K562 (cell line): ENCODE data around the gene TBL1XR1. TPM values are rescaled to one million over a fixed set of nuclear protein-coding genes. Genes with fewer than 3 reads are reported as not detected.

Experiments used
- ATAC-seq: fragments of 200-7000 bp; cut with Tn5 transposase; 3 replicates; pipeline ENCODE4 v1.9.1; 2020; ENCODE audit warnings: moderate library complexity
- BruUV-seq: library from RNA; stranded (reverse); fragments of 400-500 nt; replicated peaks from 2 replicates; lab custom pipeline; 2021; lab: Mats Ljungman, UMichigan
- CTCF ChIA-PET: fragments of 300-600 bp; formaldehyde crosslinking; extraction: SDS; loops from one replicate; lab custom pipeline; 2021; ENCODE audit warnings: low intra/inter-chr PET ratio; lab: Yijun Ruan, JAX
- POLR2A ChIA-PET: fragments of 300-600, 350-650 bp; sonication (Branson Sonifier 250); formaldehyde crosslinking; extraction: SDS; loops from one replicate; lab custom pipeline; 2021; ENCODE audit warnings: antibody characterized with exemption, inconsistent platforms; lab: Yijun Ruan, JAX
- DNase-seq, 4 experiments: peaks; one replicate each; pipeline versions ENCODE4 v3.0.0 to v3.0.0-alpha.2; 2011 to 2018; ENCODE audit warnings: low spot score in 3 of 4, mixed read lengths in 3 of 4; ENCODE audit errors: extremely low read depth in 1 of 4
- FAIRE-seq: peaks from 2 replicates; lab custom pipeline; 2011; peaks lifted over from hg19 to GRCh38; lab: Jason Lieb, UNC
- H2AFZ ChIP-seq: 2 replicates; pipeline ENCODE4 v1.6.0; 2011; ENCODE audit warnings: low read depth, low read length, control low read depth, inconsistent platforms
- H3K27ac ChIP-seq: fragments of 200-600 bp; 3 replicates; pipeline ENCODE4 v1.8.0; 2011; ENCODE audit warnings: low read depth, mild to moderate bottlenecking, control low read depth, inconsistent platforms, low read length, moderate library complexity, mixed read lengths; ENCODE audit errors: extremely low read depth
- H3K27me3 ChIP-seq, 2 experiments: fragments of 300-600 bp in 1 of 2; 2 replicates in 1 of 2; 3 replicates in 1 of 2; pipeline versions ENCODE4 v1.6.0 to v1.8.0; 2011; ENCODE audit warnings: inconsistent platforms in 2 of 2, low read length in 2 of 2, mild to moderate bottlenecking in 1 of 2, mixed read lengths in 1 of 2, moderate library complexity in 1 of 2; ENCODE audit not compliant: control insufficient read depth in 2 of 2, insufficient read depth in 2 of 2
- H3K36me3 ChIP-seq: fragments of 300-600 bp; 3 replicates; pipeline ENCODE4 v1.8.0; 2011; ENCODE audit warnings: mild to moderate bottlenecking, low read length, inconsistent platforms; ENCODE audit not compliant: control insufficient read depth, insufficient read depth
- H3K4me1 ChIP-seq, 2 experiments: fragments of 200-600 bp in 1 of 2; replicated peaks in 1 of 2; 2 replicates in 1 of 2; 3 replicates in 1 of 2; pipeline versions ENCODE4 v1.5.1 to v1.8.0; 2011; ENCODE audit warnings: inconsistent platforms in 2 of 2, low read length in 2 of 2, mild to moderate bottlenecking in 1 of 2, mixed read lengths in 1 of 2, moderate library complexity in 1 of 2; ENCODE audit not compliant: control insufficient read depth in 2 of 2, insufficient read depth in 2 of 2
- H3K4me2 ChIP-seq: 2 replicates; pipeline ENCODE4 v1.6.1; 2011; ENCODE audit warnings: low read length, control low read depth, inconsistent platforms, mixed read lengths; ENCODE audit not compliant: insufficient read depth
- H3K4me3 ChIP-seq: fragments of 200-600 bp; sonication (generic), shearing (Covaris generic); 2 replicates; pipeline ENCODE4 v1.5.1; 2016; ENCODE audit warnings: control low read depth, inconsistent platforms
- H3K79me2 ChIP-seq: fragments of 200-600 bp; 3 replicates; pipeline ENCODE4 v1.8.0; 2011; ENCODE audit warnings: low read length, inconsistent platforms; ENCODE audit not compliant: control insufficient read depth, insufficient read depth
- H3K9ac ChIP-seq, 2 experiments: 2 replicates each; pipeline versions ENCODE4 v1.6.0 to v1.6.1; 2011; ENCODE audit warnings: low read depth in 2 of 2, low read length in 2 of 2, control low read depth in 1 of 2, inconsistent platforms in 1 of 2, mild to moderate bottlenecking in 1 of 2, mixed read lengths in 1 of 2; ENCODE audit not compliant: insufficient read depth in 1 of 2
- H3K9me1 ChIP-seq: one replicate; pipeline ENCODE4 v1.6.0; 2011; ENCODE audit warnings: inconsistent platforms, mild to moderate bottlenecking, low read length, moderate library complexity; ENCODE audit not compliant: control insufficient read depth, insufficient read depth
- H3K9me3 ChIP-seq: replicated peaks from 2 replicates; pipeline ENCODE4 v1.5.1; 2011; ENCODE audit warnings: low read depth, low read length, inconsistent platforms; ENCODE audit not compliant: control insufficient read depth, insufficient read depth
- H4K20me1 ChIP-seq: replicated peaks from 2 replicates; pipeline ENCODE4 v1.6.1; 2011; ENCODE audit warnings: low read length, inconsistent platforms, mixed read lengths; ENCODE audit not compliant: control insufficient read depth, insufficient read depth
- ATF4 ChIP-seq: fragments of 450-650 bp; formaldehyde crosslinking; IDR thresholded peaks from 2 replicates; pipeline ENCODE4 v1.4.0; 2022; ENCODE audit warnings: mild to moderate bottlenecking, moderate library complexity
- CEBPG ChIP-seq, 3 experiments: fragments of 200-800 bp in 1 of 3; sonication (Bioruptor generic) in 1 of 3; sonication (generic) in 1 of 3; formaldehyde crosslinking in 1 of 3; IDR thresholded peaks in 2 of 3; conservative IDR thresholded peaks in 1 of 3; 2 replicates each; pipeline versions ENCODE4 v1.6.1 to v1.8.0; 2016 to 2022; ENCODE audit warnings: missing compliant biosample characterization in 2 of 3, missing genetic modification characterization in 2 of 3, mild to moderate bottlenecking in 1 of 3, missing genetic modification reagents in 1 of 3
- MBD1 ChIP-seq: fragments of 250-450 bp; sonication (Bioruptor Pico); IDR thresholded peaks from 2 replicates; pipeline ENCODE4 v1.8.0; 2022; ENCODE audit warnings: inconsistent platforms
- NFIC ChIP-seq: fragments of 450-650 bp; IDR thresholded peaks from 2 replicates; pipeline ENCODE4 v1.6.1; 2017; ENCODE audit warnings: mild to moderate bottlenecking, inconsistent platforms
- SMAD3 ChIP-seq: fragments of 450-650 bp; formaldehyde crosslinking; conservative IDR thresholded peaks from 2 replicates; pipeline ENCODE4 v1.4.0; 2020; ENCODE audit warnings: mild to moderate bottlenecking
- SMARCE1 ChIP-seq: fragments of 450-650 bp; IDR thresholded peaks from 2 replicates; pipeline ENCODE4 v1.7.1; 2016; ENCODE audit warnings: mild to moderate bottlenecking
- TCF7L2 ChIP-seq: fragments of 150-350 bp; IDR thresholded peaks from 2 replicates; pipeline ENCODE4 v1.6.1; 2016; ENCODE audit warnings: low read depth, mild to moderate bottlenecking, low read length, moderate library complexity
- TEAD4 ChIP-seq, 2 experiments: sonication (generic) in 1 of 2; formaldehyde crosslinking in 1 of 2; IDR thresholded peaks; 2 replicates each; pipeline versions ENCODE4 v1.6.1 to v1.8.0; 2012 to 2022; ENCODE audit warnings: borderline replicate concordance in 1 of 2, inconsistent platforms in 1 of 2, low read length in 1 of 2, mild to moderate bottlenecking in 1 of 2, missing genetic modification reagents in 1 of 2
- U2AF2 ChIP-seq: fragments of 200-400 bp; formaldehyde crosslinking; optimal IDR thresholded peaks from 2 replicates; pipeline ENCODE3; 2017; ENCODE audit warnings: low read depth, mild to moderate bottlenecking, low read length
- ZNF445 ChIP-seq: fragments of 250-450 bp; sonication (Bioruptor Pico); IDR thresholded peaks from 2 replicates; pipeline ENCODE4 v1.4.0; 2020; ENCODE audit warnings: low read depth, mild to moderate bottlenecking, moderate library complexity
- WGBS: fragments of 100-300 bp; shearing (Covaris generic); methylation state at CpG from one replicate; pipeline ENCODE4 v1.1.6; 2016; ENCODE audit warnings: low coverage, mixed read lengths; ENCODE audit not compliant: insufficient coverage; ENCODE audit errors: missing lambda C conversion rate; 5-methylcytosine and 5-hydroxymethylcytosine counted together
- in situ Hi-C: fragments of 300-500 bp; cut with MboI; formaldehyde crosslinking; loops from 4 replicates; pipeline ENCODE4 v1.15.0; 2018; ENCODE audit warnings: inconsistent platforms, mixed read lengths
- intact Hi-C: fragments of 100-400 bp; cut with micrococcal nuclease; formaldehyde crosslinking; loops from 2 replicates; pipeline ENCODE4 v1.14.2; 2022
- polyA plus RNA-seq, 8 experiments: library from polyadenylated mRNA; depleted of rRNA in 4 of 8; stranded (reverse) in 5 of 8; unstranded in 3 of 8; fragments of >200 nt; fragmentation: Nextera tagmentation in 2 of 8; fragmentation: Illumina TruSeq in 1 of 8; extraction: Ambion mirVana in 2 of 8; extraction: Trizol in 1 of 8; gene quantifications; 2 replicates each; pipeline versions ENCODE4 v1.2.1 to v1.2.3, GENCODE V29; 2011 to 2014; ENCODE audit warnings: inconsistent platforms in 1 of 8, missing spikeins in 1 of 8
- total RNA-seq, 7 experiments: library from RNA; depleted of rRNA in 6 of 7; stranded (reverse); fragments of >200 nt in 6 of 7; fragmentation: Illumina TruSeq in 2 of 7; extraction: Trizol in 2 of 7; gene quantifications; 2 replicates each; pipeline versions ENCODE4 v1.2.1 to v1.2.3, GENCODE V29; 2011 to 2021; ENCODE audit warnings: low replicate concordance in 1 of 7
- TF ChIP-seq, protein P1 (sequence below), 2 experiments: fragments of 450-650 bp in 1 of 2; IDR thresholded peaks; 2 replicates each; pipeline ENCODE4 v1.6.1; 2011 to 2017; ENCODE audit warnings: low read depth in 2 of 2, antibody characterized with exemption in 1 of 2, borderline replicate concordance in 1 of 2, low read length in 1 of 2, mild to moderate bottlenecking in 1 of 2, mixed read lengths in 1 of 2; ENCODE audit not compliant: control insufficient read depth in 1 of 2

Gene TBL1XR1
- total and polyA plus RNA-seq, 9 of the 15 experiments (the other 6 are each of a cell fraction or from before 2014, with no cell fraction given) = 19.6 to 171 (median 83.3) TPM

DNA sequence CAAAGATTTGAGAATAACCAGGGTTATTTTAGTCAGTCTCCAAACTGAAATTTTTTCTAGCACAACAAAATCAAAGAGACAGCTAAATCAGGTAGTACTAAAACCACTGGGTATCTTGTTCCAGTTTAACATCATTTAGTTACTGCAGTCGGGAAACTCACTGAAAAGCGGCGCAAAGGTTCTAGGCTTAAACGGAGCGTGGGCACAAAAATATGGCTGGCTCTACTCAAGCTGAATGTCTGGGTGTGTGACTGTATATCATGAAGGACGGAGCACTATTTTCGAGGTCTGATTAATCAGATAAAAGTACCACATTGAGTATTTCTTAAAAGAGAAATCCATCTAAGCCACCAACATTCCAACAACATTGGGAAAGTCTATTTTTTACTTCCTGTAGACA lies 152.1 kb downstream of the TBL1XR1 start (continued):
- no peak for TF ChIP-seq U2AF2

DNA sequence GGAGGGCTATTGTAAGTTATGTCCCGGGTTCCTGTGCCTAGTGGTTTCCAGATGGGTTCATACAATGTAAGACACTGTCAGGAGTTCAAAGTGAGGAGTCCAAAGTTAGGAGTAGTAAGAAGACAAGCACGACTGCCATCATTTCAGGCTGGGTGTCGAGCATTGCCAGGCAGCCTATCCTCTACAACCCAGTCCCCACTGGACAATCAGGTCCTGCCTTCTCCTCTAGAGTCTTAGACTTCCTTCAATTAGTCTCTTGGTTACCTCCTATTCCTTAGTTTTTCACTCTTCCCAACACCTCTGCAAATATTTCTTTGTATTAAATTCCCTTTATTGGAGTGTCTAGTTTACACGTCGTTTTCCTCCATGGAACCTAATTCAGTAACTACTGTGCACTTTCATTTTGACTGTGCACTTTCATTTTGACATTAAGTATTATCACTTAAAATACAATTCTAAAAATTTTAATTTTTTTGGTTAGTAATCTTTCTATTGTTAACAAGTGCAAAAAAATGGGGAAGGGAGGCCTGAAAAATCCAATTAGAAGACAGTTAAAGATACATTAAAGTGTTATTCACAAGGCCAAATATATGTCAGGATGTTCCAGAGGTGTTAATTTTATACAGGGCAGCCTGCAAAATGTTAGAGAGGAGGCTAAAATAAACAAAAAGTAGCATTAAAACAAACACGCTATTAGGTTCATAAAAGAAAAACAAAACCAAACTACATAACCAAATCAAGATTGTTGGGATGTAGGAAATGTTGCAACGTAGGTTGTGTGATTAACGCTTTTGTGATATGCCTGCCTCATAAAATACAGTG lies 155.3 kb downstream of the TBL1XR1 start:
- ATAC-seq (peak; percentile 44; the same call in 2 of the 3 replicates), FAIRE-seq (no peak), DNase-seq (no peak)
- WGBS = 87% methylated on average over 8 of the region's 8 CpGs
- Histone ChIP-seq H3K36me3 (peaks cover 74% of the 10 kb centered on the region), H3K27ac (no peak overlapping the region), H3K4me2 (no peak overlapping the region), H4K20me1 (no peaks in the 10 kb centered on the region), H3K9me1 (no peaks in the 10 kb centered on the region), H2AFZ (no peak overlapping the region), H3K9me3 (no peaks in the 10 kb centered on the region), H3K4me3 (no peak overlapping the region), H3K27me3 (no peaks in the 10 kb centered on the region), H3K4me1 (peaks cover under 1 to 3% of the 10 kb centered on the region in 2 experiments; a peak in 3 of 5 replicates), H3K9ac (no peak overlapping the region), H3K79me2 (no peaks in the 10 kb centered on the region)
- intact Hi-C loops = no loop called here
- POLR2A ChIA-PET = no interaction called here
- CTCF ChIA-PET = no interaction called here
- in situ Hi-C loops = no loop called here
- BruUV-seq = no TSS peak
- TF ChIP-seq SMARCE1 (no peak), CEBPG (CRISPR knock-in tag; IDR thresholded peaks at IDR 0.05) (no peak), CEBPG (tag; conservative IDR thresholded peaks at IDR 0.05 in 1 of 2, IDR thresholded peaks at IDR 0.05 in 1 of 2) (no peak), TEAD4 (IDR thresholded peaks at IDR 0.05; ENCODE audit: low read length) (no peak), TEAD4 (CRISPR knock-in tag; IDR thresholded peaks at IDR 0.05; ENCODE audit: borderline replicate concordance) (no peak), SMAD3 (CRISPR knock-in tag) (no peak), ZNF445 (no peak), ATF4 (CRISPR knock-in tag) (no peak), NFIC (no peak), TCF7L2 (no peak), MBD1 (no peak)
- TF ChIP-seq, protein P1, sequence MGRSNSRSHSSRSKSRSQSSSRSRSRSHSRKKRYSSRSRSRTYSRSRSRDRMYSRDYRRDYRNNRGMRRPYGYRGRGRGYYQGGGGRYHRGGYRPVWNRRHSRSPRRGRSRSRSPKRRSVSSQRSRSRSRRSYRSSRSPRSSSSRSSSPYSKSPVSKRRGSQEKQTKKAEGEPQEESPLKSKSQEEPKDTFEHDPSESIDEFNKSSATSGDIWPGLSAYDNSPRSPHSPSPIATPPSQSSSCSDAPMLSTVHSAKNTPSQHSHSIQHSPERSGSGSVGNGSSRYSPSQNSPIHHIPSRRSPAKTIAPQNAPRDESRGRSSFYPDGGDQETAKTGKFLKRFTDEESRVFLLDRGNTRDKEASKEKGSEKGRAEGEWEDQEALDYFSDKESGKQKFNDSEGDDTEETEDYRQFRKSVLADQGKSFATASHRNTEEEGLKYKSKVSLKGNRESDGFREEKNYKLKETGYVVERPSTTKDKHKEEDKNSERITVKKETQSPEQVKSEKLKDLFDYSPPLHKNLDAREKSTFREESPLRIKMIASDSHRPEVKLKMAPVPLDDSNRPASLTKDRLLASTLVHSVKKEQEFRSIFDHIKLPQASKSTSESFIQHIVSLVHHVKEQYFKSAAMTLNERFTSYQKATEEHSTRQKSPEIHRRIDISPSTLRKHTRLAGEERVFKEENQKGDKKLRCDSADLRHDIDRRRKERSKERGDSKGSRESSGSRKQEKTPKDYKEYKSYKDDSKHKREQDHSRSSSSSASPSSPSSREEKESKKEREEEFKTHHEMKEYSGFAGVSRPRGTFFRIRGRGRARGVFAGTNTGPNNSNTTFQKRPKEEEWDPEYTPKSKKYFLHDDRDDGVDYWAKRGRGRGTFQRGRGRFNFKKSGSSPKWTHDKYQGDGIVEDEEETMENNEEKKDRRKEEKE (IDR thresholded peaks at IDR 0.05; ENCODE audit: borderline replicate concordance in 1 of 2, control insufficient read depth in 1 of 2, low read depth in 2 of 2, low read length in 1 of 2) = no peak
